Activated CD8-positive, alpha-beta memory T cell treated with anti-CD3 and anti-CD28 coated beads for 48 hours (primary cell): Measurements from ENCODE around the gene ZCCHC9.
"Not testable (repeated sequence)": the region's sequence is repeated elsewhere in the genome, so short reads cannot be mapped to it uniquely, and the experiment has no call there.

Experiments used
- DNase-seq, 3 experiments: peaks; one replicate each; pipeline ENCODE4 v3.0.0-alpha.2; 2020; ENCODE audit warnings: low read depth in 2 of 3, low spot score in 2 of 3

The ZCCHC9 gene

GRCh38 chr5:81305785-81306184 lies 4.4 kb downstream of the ZCCHC9 start:
- no peak for DNase-seq

GRCh38 chr5:81308836-81309235 lies 7.4 kb downstream of the ZCCHC9 start:
- no peak for DNase-seq

- DNase-seq: no peak
Observed at GRCh38 chr5:81310402-81311063, 9.1 kb downstream of the ZCCHC9 start.

GRCh38 chr5:81313278-81313677 lies 11.9 kb downstream of the ZCCHC9 start:
- no peak for DNase-seq

- no peak for DNase-seq
Observed at GRCh38 chr5:81313686-81314085, 12.3 kb downstream of the ZCCHC9 start.

- DNase-seq: no peak
Observed at GRCh38 chr5:81314581-81314980, 13.2 kb downstream of the ZCCHC9 start.

- DNase-seq: no peak
Observed at GRCh38 chr5:81315336-81315735, 13.9 kb downstream of the ZCCHC9 start.

GRCh38 chr5:81315830-81316229 lies 14.4 kb downstream of the ZCCHC9 start:
- no peak for DNase-seq

GRCh38 chr5:81316571-81316970 lies 15.2 kb downstream of the ZCCHC9 start:
- DNase-seq: no peak

GRCh38 chr5:81317536-81317935 lies 16.1 kb downstream of the ZCCHC9 start:
- DNase-seq: no peak

- DNase-seq: no peak
Observed at GRCh38 chr5:81326554-81326953, 25.2 kb downstream of the ZCCHC9 start.

- no peak for DNase-seq
Observed at GRCh38 chr5:81334304-81335061, 33.1 kb downstream of the ZCCHC9 start.

- no peak for DNase-seq
Observed at GRCh38 chr5:81335946-81336345, 34.6 kb downstream of the ZCCHC9 start.

- no peak for DNase-seq
Observed at GRCh38 chr5:81336556-81336955, 35.2 kb downstream of the ZCCHC9 start.

GRCh38 chr5:81337803-81338202 lies 36.4 kb downstream of the ZCCHC9 start:
- no peak for DNase-seq

- not testable (repeated sequence) for DNase-seq
Observed at GRCh38 chr5:81338213-81338612, 36.8 kb downstream of the ZCCHC9 start.

- DNase-seq: no peak
Observed at GRCh38 chr5:81344736-81345135, 43.3 kb downstream of the ZCCHC9 start.

- no peak for DNase-seq
Observed at GRCh38 chr5:81345411-81346003, 44.1 kb downstream of the ZCCHC9 start.

- DNase-seq: no peak
Observed at GRCh38 chr5:81349161-81349560, 47.8 kb downstream of the ZCCHC9 start.

- DNase-seq: no peak
Observed at GRCh38 chr5:81350507-81350906, 49.1 kb downstream of the ZCCHC9 start.

- no peak for DNase-seq
Observed at GRCh38 chr5:81353189-81353588, 51.8 kb downstream of the ZCCHC9 start.

- no peak for DNase-seq
Observed at GRCh38 chr5:81354093-81354492, 52.7 kb downstream of the ZCCHC9 start.
